Measurements from ENCODE around the gene CDH5. TPM values are rescaled to one million over a fixed set of nuclear protein-coding genes. Genes with fewer than 3 reads are reported as not detected.

The CDH5 gene
- total RNA-seq, 1 experiment from 2014 or later = 0.28 TPM

- Mint-ChIP-seq H3K4me1 (peaks cover 5% of the 10 kb centered on the region), H3K27me3 (ENCODE audit: low read depth) (peaks cover 14% of the 10 kb centered on the region), H3K4me3 (no peak overlapping the region), H3K36me3 (no peaks in the 10 kb centered on the region; the same call in 1 of the 2 replicates), H3K27ac (no peak overlapping the region), H3K9me3 (peaks cover 5% of the 10 kb centered on the region)
- DNase-seq (ENCODE audit: low spot score) (no peak), ATAC-seq (no peak)
- CTCF ChIA-PET = interaction anchor here (0.7 to 9.2 kb wide), 2 partner anchors 11 to 13 kb away, joined by 4 to 103 read pairs; no protein-coding TSS in a partner anchor
- POLR2A ChIA-PET = no interaction called here
- TF ChIP-seq ATF2 (CRISPR knock-in tag; IDR thresholded peaks at IDR 0.05; ENCODE audit: borderline replicate concordance, low read depth) = no peak
- TF ChIP-seq, protein P1, sequence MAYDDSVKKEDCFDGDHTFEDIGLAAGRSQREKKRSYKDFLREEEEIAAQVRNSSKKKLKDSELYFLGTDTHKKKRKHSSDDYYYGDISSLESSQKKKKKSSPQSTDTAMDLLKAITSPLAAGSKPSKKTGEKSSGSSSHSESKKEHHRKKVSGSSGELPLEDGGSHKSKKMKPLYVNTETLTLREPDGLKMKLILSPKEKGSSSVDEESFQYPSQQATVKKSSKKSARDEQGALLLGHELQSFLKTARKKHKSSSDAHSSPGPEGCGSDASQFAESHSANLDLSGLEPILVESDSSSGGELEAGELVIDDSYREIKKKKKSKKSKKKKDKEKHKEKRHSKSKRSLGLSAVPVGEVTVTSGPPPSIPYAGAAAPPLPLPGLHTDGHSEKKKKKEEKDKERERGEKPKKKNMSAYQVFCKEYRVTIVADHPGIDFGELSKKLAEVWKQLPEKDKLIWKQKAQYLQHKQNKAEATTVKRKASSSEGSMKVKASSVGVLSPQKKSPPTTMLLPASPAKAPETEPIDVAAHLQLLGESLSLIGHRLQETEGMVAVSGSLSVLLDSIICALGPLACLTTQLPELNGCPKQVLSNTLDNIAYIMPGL (CRISPR knock-in tag; IDR thresholded peaks at IDR 0.05) = no peak
- TF ChIP-seq GTF2I (CRISPR knock-in tag; conservative IDR thresholded peaks at IDR 0.05) = no peak
- TF ChIP-seq, protein P2, sequence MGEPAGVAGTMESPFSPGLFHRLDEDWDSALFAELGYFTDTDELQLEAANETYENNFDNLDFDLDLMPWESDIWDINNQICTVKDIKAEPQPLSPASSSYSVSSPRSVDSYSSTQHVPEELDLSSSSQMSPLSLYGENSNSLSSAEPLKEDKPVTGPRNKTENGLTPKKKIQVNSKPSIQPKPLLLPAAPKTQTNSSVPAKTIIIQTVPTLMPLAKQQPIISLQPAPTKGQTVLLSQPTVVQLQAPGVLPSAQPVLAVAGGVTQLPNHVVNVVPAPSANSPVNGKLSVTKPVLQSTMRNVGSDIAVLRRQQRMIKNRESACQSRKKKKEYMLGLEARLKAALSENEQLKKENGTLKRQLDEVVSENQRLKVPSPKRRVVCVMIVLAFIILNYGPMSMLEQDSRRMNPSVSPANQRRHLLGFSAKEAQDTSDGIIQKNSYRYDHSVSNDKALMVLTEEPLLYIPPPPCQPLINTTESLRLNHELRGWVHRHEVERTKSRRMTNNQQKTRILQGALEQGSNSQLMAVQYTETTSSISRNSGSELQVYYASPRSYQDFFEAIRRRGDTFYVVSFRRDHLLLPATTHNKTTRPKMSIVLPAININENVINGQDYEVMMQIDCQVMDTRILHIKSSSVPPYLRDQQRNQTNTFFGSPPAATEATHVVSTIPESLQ (CRISPR knock-in tag; IDR thresholded peaks at IDR 0.05) = no peak
- TF ChIP-seq NR2C2 (CRISPR knock-in tag; IDR thresholded peaks at IDR 0.05) = no peak
- TF ChIP-seq NFATC4 (CRISPR knock-in tag; IDR thresholded peaks at IDR 0.05) = no peak
- TF ChIP-seq, protein P3, sequence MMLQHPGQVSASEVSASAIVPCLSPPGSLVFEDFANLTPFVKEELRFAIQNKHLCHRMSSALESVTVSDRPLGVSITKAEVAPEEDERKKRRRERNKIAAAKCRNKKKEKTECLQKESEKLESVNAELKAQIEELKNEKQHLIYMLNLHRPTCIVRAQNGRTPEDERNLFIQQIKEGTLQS (CRISPR knock-in tag; conservative IDR thresholded peaks at IDR 0.05) = no peak
Observed at GRCh38 chr16:66354034-66354909, 12.2 kb upstream of the CDH5 start.

DNA sequence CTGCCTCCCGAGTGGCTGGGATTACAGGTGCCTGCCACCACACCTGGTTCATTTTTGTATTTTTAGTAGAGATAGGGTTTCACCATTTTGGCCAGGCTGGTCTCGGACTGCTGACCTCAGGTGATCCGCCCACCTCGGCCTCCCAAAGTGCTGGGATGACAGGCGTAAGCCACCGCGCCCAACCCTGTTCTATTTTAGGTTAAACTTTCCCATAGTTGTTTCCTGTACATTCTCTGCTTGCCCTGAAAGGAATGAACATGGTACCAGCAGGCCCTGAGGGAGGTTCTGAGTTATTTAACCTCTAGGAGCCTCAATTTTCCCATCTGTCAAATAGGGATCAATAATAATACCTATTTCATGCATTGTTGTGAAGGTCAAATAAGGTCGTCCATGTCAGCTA is 11.0 kb upstream of the CDH5 start:
- no peak for ATAC-seq
- peaks cover 8% of the 10 kb centered on the region for H3K27me3 Mint-ChIP-seq (ENCODE audit: low read depth)
- no peak for DNase-seq (ENCODE audit: low spot score)
- TF ChIP-seq ZNF232 (CRISPR knock-in tag; IDR thresholded peaks at IDR 0.05) (no peak), EMX1 (CRISPR knock-in tag; IDR thresholded peaks at IDR 0.05) (no peak), ZNF317 (CRISPR knock-in tag; IDR thresholded peaks at IDR 0.05; ENCODE audit: borderline replicate concordance, low read depth) (no peak), SP1 (CRISPR knock-in tag; conservative IDR thresholded peaks at IDR 0.05) (no peak)
- TF ChIP-seq, protein P4, sequence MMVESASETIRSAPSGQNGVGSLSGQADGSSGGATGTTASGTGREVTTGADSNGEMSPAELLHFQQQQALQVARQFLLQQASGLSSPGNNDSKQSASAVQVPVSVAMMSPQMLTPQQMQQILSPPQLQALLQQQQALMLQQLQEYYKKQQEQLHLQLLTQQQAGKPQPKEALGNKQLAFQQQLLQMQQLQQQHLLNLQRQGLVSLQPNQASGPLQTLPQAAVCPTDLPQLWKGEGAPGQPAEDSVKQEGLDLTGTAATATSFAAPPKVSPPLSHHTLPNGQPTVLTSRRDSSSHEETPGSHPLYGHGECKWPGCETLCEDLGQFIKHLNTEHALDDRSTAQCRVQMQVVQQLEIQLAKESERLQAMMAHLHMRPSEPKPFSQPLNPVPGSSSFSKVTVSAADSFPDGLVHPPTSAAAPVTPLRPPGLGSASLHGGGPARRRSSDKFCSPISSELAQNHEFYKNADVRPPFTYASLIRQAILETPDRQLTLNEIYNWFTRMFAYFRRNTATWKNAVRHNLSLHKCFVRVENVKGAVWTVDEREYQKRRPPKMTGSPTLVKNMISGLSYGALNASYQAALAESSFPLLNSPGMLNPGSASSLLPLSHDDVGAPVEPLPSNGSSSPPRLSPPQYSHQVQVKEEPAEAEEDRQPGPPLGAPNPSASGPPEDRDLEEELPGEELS (CRISPR knock-in tag; IDR thresholded peaks at IDR 0.05) = no peak
- H3K36me3 Mint-ChIP-seq = no peaks in the 10 kb centered on the region; the same call in 1 of the 2 replicates
- H3K4me1 Mint-ChIP-seq = peaks cover 8% of the 10 kb centered on the region
- H3K4me3 Mint-ChIP-seq = no peak overlapping the region
- peaks cover 5% of the 10 kb centered on the region for H3K9me3 Mint-ChIP-seq
- ChIA-PET POLR2A (no interaction called here), CTCF (interaction anchor here (1.5 to 9.2 kb wide), 4 partner anchors 12 to 160 kb away, joined by 4 to 103 read pairs (median 30); no protein-coding TSS in a partner anchor)
- H3K27ac Mint-ChIP-seq = no peak overlapping the region

GRCh38 chr16:66357523-66357928 is 9.0 kb upstream of the CDH5 start:
- Mint-ChIP-seq H3K27ac (no peak overlapping the region), H3K36me3 (no peaks in the 10 kb centered on the region; the same call in 1 of the 2 replicates), H3K4me3 (no peak overlapping the region), H3K27me3 (ENCODE audit: low read depth) (peaks cover 5% of the 10 kb centered on the region), H3K9me3 (peaks cover 2% of the 10 kb centered on the region), H3K4me1 (peaks cover 11% of the 10 kb centered on the region)
- TF ChIP-seq ELF4 (CRISPR knock-in tag; IDR thresholded peaks at IDR 0.05; ENCODE audit: low read depth) (no peak), CTCF (IDR thresholded peaks at IDR 0.05) (peak; percentile 52; the same call in 1 of the 2 replicates)
- TF ChIP-seq, protein P2 (CRISPR knock-in tag; IDR thresholded peaks at IDR 0.05) = no peak
- ATAC-seq (peak; percentile 74), DNase-seq (ENCODE audit: low spot score) (peak; percentile 47)
- ChIA-PET CTCF (interaction anchor here (0.5 to 9.2 kb wide), 26 partner anchors 8 to 251 kb away, joined by 3 to 103 read pairs (median 4); partner anchors contain the start of gene CDH5), POLR2A (no interaction called here)

Data from WTC11 (cell line).